Activated B cell treated with CpG ODN at 0.5 μM for 24 hours (primary cell): ENCODE measurements around the gene AKAP13. TPM values are rescaled to one million over a fixed set of nuclear protein-coding genes. Genes with fewer than 3 reads are reported as not detected.
A peak's percentile ranks its signal among the peaks of the same experiment; 100 is the strongest.

Experiments
- ATAC-seq: fragments of 200-7000 bp; cut with Tn5 transposase; one replicate; pipeline ENCODE4 v1.10.0; 2021; ENCODE audit warnings: low read depth, mild to moderate bottlenecking, moderate library complexity
- CTCF ChIA-PET: fragments of 350-600 bp; sonication (Branson Sonifier 250); formaldehyde crosslinking; loops from one replicate; lab custom pipeline; 2021; ENCODE audit warnings: antibody characterized with exemption; lab: Charles Lee
- POLR2A ChIA-PET: fragments of 350-600 bp; sonication (Branson Sonifier 250); formaldehyde crosslinking; loops from one replicate; lab custom pipeline; 2021; ENCODE audit warnings: antibody characterized with exemption; lab: Charles Lee
- DNase-seq: peaks from one replicate; pipeline ENCODE4 v3.0.0; 2022
- H3K27ac Mint-ChIP-seq: one replicate; pipeline ENCODE4 v1.8.0; 2020; ENCODE audit warnings: mixed read lengths
- H3K27me3 Mint-ChIP-seq: one replicate; pipeline ENCODE4 v1.8.0; 2021; ENCODE audit warnings: mixed read lengths
- H3K36me3 Mint-ChIP-seq: one replicate; pipeline ENCODE4 v1.8.0; 2021; ENCODE audit warnings: low read depth, mixed read lengths
- H3K4me1 Mint-ChIP-seq: one replicate; pipeline ENCODE4 v1.8.0; 2021; ENCODE audit warnings: mixed read lengths
- H3K4me3 Mint-ChIP-seq: one replicate; pipeline ENCODE4 v1.8.0; 2020; ENCODE audit warnings: mild to moderate bottlenecking, mixed read lengths
- H3K9me3 Mint-ChIP-seq: one replicate; pipeline ENCODE4 v1.8.0; 2020; ENCODE audit warnings: mixed read lengths
- CTCF ChIP-seq: fragments of 200-600 bp; IDR thresholded peaks from one replicate; pipeline ENCODE4 v1.8.0; 2022; ENCODE audit warnings: antibody characterized with exemption, mild to moderate bottlenecking
- intact Hi-C: fragments of 100-400 bp; cut with micrococcal nuclease; formaldehyde crosslinking; loops from one replicate; pipeline ENCODE4 v1.15.1; 2024
- total RNA-seq: library from RNA; stranded (reverse); gene quantifications from 2 replicates; pipeline ENCODE4 v1.2.3, GENCODE V29; 2022

AKAP13 gene
- total RNA-seq, 1 donor from 2014 or later: 290 TPM

GRCh38 chr15:85399627-85400026 is 19.2 kb downstream of the AKAP13 start:
- Mint-ChIP-seq H3K9me3 (no peaks in the 10 kb centered on the region), H3K27ac (no peak overlapping the region), H3K27me3 (no peaks in the 10 kb centered on the region), H3K4me1 (peaks cover 84% of the 10 kb centered on the region), H3K4me3 (no peak overlapping the region), H3K36me3 (peaks cover 2% of the 10 kb centered on the region)
- intact Hi-C loops: no loop called here
- POLR2A ChIA-PET: interaction anchor here (0.5 to 17.2 kb wide), 3 partner anchors 17 to 87 kb away, joined by 4 to 395 read pairs (median 5); partner anchors contain the start of gene AKAP13
- DNase-seq (no peak), ATAC-seq (no peak)
- no peak for TF ChIP-seq CTCF
- CTCF ChIA-PET: interaction anchor here (1.1 to 3.2 kb wide), 2 partner anchors 14 to 18 kb away, joined by 3 to 26 read pairs; no protein-coding TSS in a partner anchor

GRCh38 chr15:85400606-85401005 is 20.2 kb downstream of the AKAP13 start:
- no peak for ATAC-seq

GRCh38 chr15:85401108-85401774 is 20.8 kb downstream of the AKAP13 start:
- H3K27ac Mint-ChIP-seq: peak overlapping the region; percentile 89
- H3K4me1 Mint-ChIP-seq: peaks cover 85% of the 10 kb centered on the region
- ChIA-PET CTCF (interaction anchor here (1.2 to 3.2 kb wide), 4 partner anchors 12 to 105 kb away, joined by 3 to 26 read pairs (median 7); no protein-coding TSS in a partner anchor), POLR2A (interaction anchor here (0.6 to 17.2 kb wide), 9 partner anchors 11 to 105 kb away, joined by 3 to 395 read pairs (median 4); partner anchors contain the start of gene AKAP13)
- ATAC-seq (peak; percentile 54), DNase-seq (no peak)
- TF ChIP-seq CTCF: no peak
- H3K27me3 Mint-ChIP-seq: no peaks in the 10 kb centered on the region
- H3K9me3 Mint-ChIP-seq: no peaks in the 10 kb centered on the region
- H3K36me3 Mint-ChIP-seq: peaks cover under 1% of the 10 kb centered on the region
- H3K4me3 Mint-ChIP-seq: peak overlapping the region; percentile 48
- intact Hi-C loops: no loop called here

More at GRCh38 chr15:85400606-85401005, 20.2 kb downstream of the AKAP13 start:
- no peak for DNase-seq
- POLR2A ChIA-PET: interaction anchor here (0.7 to 17.2 kb wide), 7 partner anchors 11 to 104 kb away, joined by 3 to 395 read pairs (median 4); partner anchors contain the start of gene AKAP13
- H3K27ac Mint-ChIP-seq: peak overlapping the region; percentile 89
- H3K9me3 Mint-ChIP-seq: no peaks in the 10 kb centered on the region
- peaks cover 2% of the 10 kb centered on the region for H3K36me3 Mint-ChIP-seq
- TF ChIP-seq CTCF: no peak
- H3K27me3 Mint-ChIP-seq: no peaks in the 10 kb centered on the region
- CTCF ChIA-PET: interaction anchor here (1.1 to 3.2 kb wide), 4 partner anchors 13 to 104 kb away, joined by 3 to 26 read pairs (median 7); no protein-coding TSS in a partner anchor
- peaks cover 85% of the 10 kb centered on the region for H3K4me1 Mint-ChIP-seq
- peak overlapping the region; percentile 48 for H3K4me3 Mint-ChIP-seq
- intact Hi-C loops: no loop called here

DNA sequence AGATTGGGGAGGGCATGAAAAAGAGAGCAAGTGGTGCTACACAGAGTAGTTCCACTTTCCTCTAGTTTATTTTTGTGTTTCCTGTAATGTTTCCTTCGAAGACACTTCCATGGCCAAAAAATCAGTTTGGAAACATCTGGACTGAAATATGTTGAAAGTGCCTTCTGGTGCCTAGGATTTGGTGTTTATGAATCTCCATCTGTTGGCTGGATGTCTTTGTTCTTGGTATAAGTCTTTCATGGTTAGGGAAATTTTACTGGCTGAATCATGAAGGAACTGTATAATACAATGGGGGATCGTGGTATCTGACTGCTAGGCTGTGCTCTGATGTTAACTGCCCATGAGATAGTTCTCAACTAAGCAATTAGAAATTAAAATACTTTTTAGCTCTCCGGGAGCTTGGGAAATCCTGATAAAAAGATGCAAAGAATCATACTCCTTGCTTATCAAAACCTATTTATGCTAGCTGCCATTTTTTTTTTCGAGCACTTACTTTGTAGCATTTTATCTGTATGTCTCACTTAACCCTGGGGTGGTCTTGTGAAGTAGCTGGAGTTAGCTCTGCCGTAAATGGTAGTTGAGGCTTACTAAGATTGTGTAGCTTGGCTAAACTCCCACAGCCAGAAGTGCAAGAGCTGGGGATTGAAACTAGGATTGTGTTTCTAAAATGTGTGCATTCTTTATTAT is 21.9 kb downstream of the AKAP13 start:
- Mint-ChIP-seq H3K27ac (peak overlapping the region; percentile 89), H3K9me3 (no peaks in the 10 kb centered on the region), H3K4me3 (peak overlapping the region; percentile 12), H3K4me1 (peaks cover 89% of the 10 kb centered on the region), H3K27me3 (no peaks in the 10 kb centered on the region), H3K36me3 (no peaks in the 10 kb centered on the region)
- ATAC-seq: no peak
- ChIA-PET CTCF (interaction anchor here (0.9 to 3.2 kb wide), 4 partner anchors 11 to 106 kb away, joined by 3 to 26 read pairs (median 6); no protein-coding TSS in a partner anchor), POLR2A (interaction anchor here (0.9 to 17.2 kb wide), 6 partner anchors 10 to 88 kb away, joined by 4 to 395 read pairs (median 6); partner anchors contain the start of gene AKAP13)
- TF ChIP-seq CTCF: no peak
- DNase-seq: no peak
- intact Hi-C loops: no loop called here
